OCI-M2 (cell line): ENCODE data around the gene FKBP10.
"Not testable (repeated sequence)": the region's sequence is repeated elsewhere in the genome, so short reads cannot be mapped to it uniquely, and the experiment has no call there.

Experiments
- DNase-seq: peaks from one replicate; lab custom pipeline; 2025; ENCODE audit not compliant: unreplicated experiment; lab: John Stamatoyannopoulos, UW

FKBP10 gene

GRCh38 chr17:41806685-41807445 is 5.9 kb upstream of the FKBP10 start:
- no peak for DNase-seq

- DNase-seq: no peak
Observed at GRCh38 chr17:41810659-41811548, 1.9 kb upstream of the FKBP10 start.

DNA sequence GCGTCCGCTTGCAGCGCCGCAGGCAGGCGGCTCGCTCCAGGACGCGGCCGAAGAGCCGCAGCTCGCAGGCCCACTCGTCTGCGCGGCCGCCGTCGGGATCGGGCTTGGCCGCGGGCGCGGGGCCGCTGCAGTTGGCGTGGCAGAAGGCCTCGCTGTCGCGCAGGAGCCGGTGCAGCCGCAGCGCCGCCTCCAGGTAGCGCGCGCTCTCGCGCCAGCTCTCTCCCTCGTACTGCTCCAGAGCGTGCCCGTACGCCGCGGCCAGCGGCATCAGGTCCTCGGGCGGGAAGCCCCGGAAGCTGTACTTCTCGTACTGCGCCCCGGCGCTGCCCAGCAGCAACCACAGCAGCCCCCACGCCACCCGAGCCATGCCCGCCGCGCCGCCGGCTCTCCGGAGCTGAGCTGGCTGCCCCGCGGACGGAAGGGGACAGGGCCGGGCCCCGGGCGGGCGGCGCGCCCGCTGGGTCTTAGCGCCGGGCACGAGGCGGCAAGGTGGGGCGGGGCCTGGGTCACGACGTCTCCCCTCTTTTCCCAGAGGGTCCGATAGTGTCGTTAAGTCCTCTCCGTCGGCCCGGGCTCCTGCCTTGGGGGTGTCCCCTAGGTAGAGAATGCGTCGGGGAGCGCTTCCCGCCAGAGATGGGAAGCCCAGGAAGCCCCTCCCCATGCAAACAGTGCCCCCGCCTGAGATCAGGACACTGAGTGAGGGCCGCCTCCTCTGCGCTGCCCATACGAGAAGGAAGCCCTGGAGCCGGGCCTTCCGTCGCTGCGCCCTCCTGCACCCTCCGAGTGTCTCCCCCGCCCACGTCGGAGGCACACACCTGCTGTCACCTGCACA is 1.0 kb upstream of the FKBP10 start, which contains the start of gene P3H4:
TSS of gene P3H4 (minus strand) at position 401 of the 832 bp plus-strand sequence. CDS start at position 367, 34 bp downstream.
- no peak for DNase-seq

DNA sequence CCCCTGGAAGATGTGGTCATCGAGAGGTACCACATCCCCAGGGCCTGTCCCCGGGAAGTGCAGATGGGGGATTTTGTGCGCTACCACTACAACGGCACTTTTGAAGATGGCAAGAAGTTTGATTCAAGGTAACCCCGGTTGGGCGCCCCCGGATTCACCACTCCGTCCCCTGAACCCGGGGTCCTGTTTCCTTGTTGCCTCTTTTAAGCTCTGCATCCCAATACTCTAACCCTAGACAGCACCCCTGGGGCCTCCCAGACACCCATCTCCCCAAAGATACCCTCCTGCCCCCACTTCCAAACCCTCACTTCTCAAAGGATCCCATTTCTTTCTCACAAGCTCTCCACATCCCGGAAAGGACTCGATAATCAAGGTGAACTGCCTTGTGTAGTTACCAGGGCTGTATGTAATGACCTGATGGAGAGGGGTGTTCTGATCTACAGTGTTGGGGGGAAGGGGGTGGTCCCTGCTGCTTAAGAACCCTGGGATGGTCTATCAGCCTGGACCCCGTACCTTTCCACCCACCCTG is 412 bp downstream of the FKBP10 start:
- no peak for DNase-seq

- DNase-seq: no peak
Observed at GRCh38 chr17:41813699-41814124, 908 bp downstream of the FKBP10 start.

GRCh38 chr17:41814195-41814594 is 1.4 kb downstream of the FKBP10 start:
- DNase-seq: no peak

DNA sequence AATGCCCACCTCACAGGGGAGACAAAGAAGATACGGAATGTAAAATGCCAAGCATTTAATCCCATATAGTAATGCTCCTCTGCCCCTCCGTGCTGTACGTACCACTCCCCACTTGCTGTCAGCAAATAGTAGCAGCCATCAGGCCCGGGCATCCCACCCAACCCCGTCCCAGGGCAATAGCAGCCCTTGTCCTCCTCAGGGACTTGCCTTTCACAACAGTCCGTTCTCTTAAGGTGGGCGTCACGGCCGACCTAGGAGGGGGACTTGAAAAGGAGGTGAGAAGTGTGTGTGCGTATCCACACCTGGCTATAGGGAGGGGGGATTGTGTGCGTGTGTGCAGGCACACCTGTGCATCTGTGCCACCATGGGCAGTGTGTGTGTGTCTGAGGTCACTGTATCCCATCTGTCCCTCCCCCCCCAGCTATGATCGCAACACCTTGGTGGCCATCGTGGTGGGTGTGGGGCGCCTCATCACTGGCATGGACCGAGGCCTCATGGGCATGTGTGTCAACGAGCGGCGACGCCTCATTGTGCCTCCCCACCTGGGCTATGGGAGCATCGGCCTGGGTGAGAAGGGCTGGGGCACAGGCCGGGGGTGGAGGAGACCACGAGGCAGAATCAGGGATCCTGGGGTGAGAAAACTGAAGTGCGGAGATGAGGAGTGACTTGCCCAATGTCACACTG is 4.0 kb downstream of the FKBP10 start:
- no peak for DNase-seq

- no peak for DNase-seq
Observed at GRCh38 chr17:41818024-41818423, 5.2 kb downstream of the FKBP10 start.

DNA sequence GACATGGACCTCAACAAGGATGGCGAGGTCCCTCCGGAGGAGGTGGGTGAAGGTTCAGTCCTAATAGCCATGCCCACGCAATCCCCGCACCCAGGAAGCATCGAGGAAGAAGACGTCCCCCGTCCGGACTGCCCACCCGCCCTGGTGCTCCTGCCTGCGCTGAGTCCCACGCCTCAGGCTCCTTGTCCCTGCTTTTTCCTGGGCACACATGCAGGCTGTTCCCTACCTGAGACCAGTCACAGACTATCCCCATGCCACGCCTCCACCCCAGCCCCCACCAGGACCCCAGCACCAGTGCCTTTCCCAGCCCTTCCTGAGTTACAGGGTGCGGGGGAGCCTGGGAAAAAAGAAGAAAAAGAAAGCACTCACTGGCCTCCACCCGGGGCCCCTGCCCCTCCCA is 9.0 kb downstream of the FKBP10 start:
- DNase-seq: no peak

DNA sequence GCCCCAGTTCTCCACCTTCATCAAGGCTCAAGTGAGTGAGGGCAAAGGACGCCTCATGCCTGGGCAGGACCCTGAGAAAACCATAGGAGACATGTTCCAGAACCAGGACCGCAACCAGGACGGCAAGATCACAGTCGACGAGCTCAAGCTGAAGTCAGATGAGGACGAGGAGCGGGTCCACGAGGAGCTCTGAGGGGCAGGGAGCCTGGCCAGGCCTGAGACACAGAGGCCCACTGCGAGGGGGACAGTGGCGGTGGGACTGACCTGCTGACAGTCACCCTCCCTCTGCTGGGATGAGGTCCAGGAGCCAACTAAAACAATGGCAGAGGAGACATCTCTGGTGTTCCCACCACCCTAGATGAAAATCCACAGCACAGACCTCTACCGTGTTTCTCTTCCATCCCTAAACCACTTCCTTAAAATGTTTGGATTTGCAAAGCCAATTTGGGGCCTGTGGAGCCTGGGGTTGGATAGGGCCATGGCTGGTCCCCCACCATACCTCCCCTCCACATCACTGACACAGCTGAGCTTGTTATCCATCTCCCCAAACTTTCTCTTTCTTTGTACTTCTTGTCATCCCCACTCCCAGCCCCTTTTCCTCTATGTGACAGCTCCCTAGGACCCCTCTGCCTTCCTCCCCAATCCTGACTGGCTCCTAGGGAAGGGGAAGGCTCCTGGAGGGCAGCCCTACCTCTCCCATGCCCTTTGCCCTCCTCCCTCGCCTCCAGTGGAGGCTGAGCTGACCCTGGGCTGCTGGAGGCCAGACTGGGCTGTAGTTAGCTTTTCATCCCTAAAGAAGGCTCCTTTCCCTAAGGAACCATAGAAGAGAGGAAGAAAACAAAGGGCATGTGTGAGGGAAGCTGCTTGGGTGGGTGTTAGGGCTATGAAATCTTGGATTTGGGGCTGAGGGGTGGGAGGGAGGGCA is 9.7 kb downstream of the FKBP10 start:
- DNase-seq: no peak

DNA sequence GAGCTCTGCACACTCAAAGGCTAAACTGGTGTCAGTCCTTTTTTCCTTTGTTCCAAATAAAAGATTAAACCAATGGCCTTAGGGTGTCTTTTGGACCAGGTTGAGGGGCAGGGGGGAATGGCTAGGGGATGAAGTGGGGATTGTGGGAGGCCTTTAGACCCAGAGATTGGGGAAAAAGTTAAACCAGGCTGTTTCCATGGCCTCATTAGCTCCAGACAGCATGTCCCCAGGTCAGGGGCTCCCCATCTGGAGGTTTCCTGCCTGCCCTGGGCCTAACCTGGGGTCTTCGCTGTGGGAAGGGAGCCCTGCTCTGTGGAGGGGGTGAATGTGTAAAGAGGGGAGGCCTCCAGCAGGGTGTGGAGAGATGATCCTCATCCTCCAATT is 10.3 kb downstream of the FKBP10 start:
- DNase-seq: no peak

- DNase-seq: no peak
Observed at GRCh38 chr17:41823580-41823979, 10.8 kb downstream of the FKBP10 start.

GRCh38 chr17:41824086-41824485 is 11.3 kb downstream of the FKBP10 start:
- DNase-seq: no peak

- DNase-seq: no peak
Observed at GRCh38 chr17:41825175-41825845, 12.5 kb downstream of the FKBP10 start.

- DNase-seq: not testable (repeated sequence)
Observed at GRCh38 chr17:41829961-41830360, 17.2 kb downstream of the FKBP10 start.

DNA sequence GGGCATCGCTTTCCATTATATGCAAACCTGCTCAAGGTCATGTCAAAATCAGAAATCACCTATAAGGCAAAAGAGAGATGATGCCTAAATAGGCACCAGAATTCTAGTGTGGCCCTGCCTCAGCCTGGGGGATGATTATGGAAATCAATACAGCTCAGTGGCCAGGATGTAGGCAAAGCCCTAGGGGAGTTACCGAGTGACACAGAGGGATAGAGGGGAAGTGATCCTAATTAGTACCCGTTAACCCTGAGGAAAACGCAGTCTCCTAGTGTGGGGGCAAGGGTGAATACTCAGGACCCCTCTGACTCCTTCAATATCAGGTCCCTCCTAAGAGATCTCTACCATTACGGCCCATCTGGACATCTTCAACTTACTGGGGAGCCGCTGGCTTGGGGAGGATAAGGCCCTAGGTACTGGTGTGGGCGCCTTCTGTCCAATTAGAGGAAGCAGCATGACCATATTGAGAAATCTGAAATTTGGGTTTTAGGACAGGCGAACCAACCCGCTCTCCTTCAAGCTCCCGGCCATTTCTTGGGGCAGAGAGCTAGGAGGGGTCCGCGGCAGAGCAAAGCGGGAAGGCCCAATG is 22.5 kb downstream of the FKBP10 start:
- no peak for DNase-seq

GRCh38 chr17:41835800-41836549 is 23.2 kb downstream of the FKBP10 start, which contains the start of gene NT5C3B:
Gene NT5C3B, minus strand, starts transcription at chr17:41836232. Its CDS starts 39 bp downstream, at chr17:41836193.
- DNase-seq: no peak
